Fibroblast of lung (primary cell): ENCODE data around the gene ANKRD49.

Experiments
- EZH2 ChIP-seq: IDR thresholded peaks from 2 replicates; pipeline ENCODE4 v1.5.1; 2012; ENCODE audit warnings: low read length, control low read depth, mild to moderate bottlenecking; ENCODE audit errors: missing control alignments
- TF ChIP-seq, protein P1 (sequence below), 2 donors: IDR thresholded peaks in 1 of 2; conservative IDR thresholded peaks in 1 of 2; 1 replicate in 1 of 2; 2 replicates in 1 of 2; pipeline ENCODE4 v1.5.1; 2011 to 2012; ENCODE audit warnings: low read length in 2 of 2, control low read depth in 1 of 2, inconsistent platforms in 1 of 2, low read depth in 1 of 2, mild to moderate bottlenecking in 1 of 2

DNA sequence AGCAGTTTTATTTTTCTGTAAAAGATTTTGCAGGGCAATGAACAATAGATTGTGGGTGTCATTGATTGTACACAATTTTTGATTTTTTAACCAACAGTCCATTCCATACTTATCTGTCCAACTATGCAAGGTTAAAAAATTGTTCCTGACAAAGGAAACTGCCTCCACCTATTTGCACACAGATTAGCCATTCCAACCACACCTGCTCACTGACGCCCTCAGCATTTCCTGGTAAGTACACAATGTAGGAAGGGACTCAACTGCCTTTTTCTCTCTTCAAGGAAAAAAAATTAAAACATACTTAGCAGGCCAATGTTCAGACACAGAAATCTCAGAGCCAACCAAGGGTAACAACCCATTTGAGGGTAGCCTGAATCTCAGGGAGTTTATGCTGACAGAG is 45.6 kb downstream of the ANKRD49 start:
- TF ChIP-seq, protein P1, sequence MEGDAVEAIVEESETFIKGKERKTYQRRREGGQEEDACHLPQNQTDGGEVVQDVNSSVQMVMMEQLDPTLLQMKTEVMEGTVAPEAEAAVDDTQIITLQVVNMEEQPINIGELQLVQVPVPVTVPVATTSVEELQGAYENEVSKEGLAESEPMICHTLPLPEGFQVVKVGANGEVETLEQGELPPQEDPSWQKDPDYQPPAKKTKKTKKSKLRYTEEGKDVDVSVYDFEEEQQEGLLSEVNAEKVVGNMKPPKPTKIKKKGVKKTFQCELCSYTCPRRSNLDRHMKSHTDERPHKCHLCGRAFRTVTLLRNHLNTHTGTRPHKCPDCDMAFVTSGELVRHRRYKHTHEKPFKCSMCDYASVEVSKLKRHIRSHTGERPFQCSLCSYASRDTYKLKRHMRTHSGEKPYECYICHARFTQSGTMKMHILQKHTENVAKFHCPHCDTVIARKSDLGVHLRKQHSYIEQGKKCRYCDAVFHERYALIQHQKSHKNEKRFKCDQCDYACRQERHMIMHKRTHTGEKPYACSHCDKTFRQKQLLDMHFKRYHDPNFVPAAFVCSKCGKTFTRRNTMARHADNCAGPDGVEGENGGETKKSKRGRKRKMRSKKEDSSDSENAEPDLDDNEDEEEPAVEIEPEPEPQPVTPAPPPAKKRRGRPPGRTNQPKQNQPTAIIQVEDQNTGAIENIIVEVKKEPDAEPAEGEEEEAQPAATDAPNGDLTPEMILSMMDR (conservative IDR thresholded peaks at IDR 0.05 in 1 of 2, IDR thresholded peaks at IDR 0.05 in 1 of 2; ENCODE audit: low read depth in 1 of 2, low read length in 2 of 2) = no peak
- TF ChIP-seq EZH2 = no peak
